Loucy (cell line): Measurements from ENCODE around the gene NUP188.

Experiments
- CTCF ChIP-seq: fragments of 200-600 bp; sonication (generic); conservative IDR thresholded peaks from 2 replicates; pipeline ENCODE4 v1.5.1; 2014; ENCODE audit warnings: mild to moderate bottlenecking, antibody characterized with exemption, low read length
- EZH2phosphoT487 ChIP-seq: fragments of 200-600 bp; IDR thresholded peaks from 2 replicates; pipeline ENCODE4 v1.6.1; 2018; ENCODE audit warnings: antibody characterized with exemption, mild to moderate bottlenecking, moderate library complexity, borderline replicate concordance

GRCh38 chr9:128920381-128921058, 27.0 kb upstream of the NUP188 start, which contains the start of gene PHYHD1:
- TF ChIP-seq CTCF: no peak
- no peak for TF ChIP-seq EZH2phosphoT487
